ENCODE results near the gene GPR137.
A peak's percentile ranks its signal among the peaks of the same experiment; 100 is the strongest.

The GPR137 gene

GRCh38 chr11:64249563-64250414 is 35.9 kb upstream of the GPR137 start:
- TF ChIP-seq EP300 (IDR thresholded peaks at IDR 0.05; ENCODE audit: borderline replicate concordance) (no peak), NFIC (IDR thresholded peaks at IDR 0.05) (no peak), EGR1 (IDR thresholded peaks at IDR 0.05) (no peak), RAD21 (IDR thresholded peaks at IDR 0.05; ENCODE audit: low read depth) (no peak), CREB1 (IDR thresholded peaks at IDR 0.05; ENCODE audit: low read depth) (no peak), YY1 (IDR thresholded peaks at IDR 0.05; ENCODE audit: low read depth) (no peak), TEAD4 (IDR thresholded peaks at IDR 0.05) (no peak), ZBTB7A (IDR thresholded peaks at IDR 0.05; ENCODE audit: low read depth) (no peak), TCF12 (IDR thresholded peaks at IDR 0.05; ENCODE audit: low read depth) (no peak), USF1 (IDR thresholded peaks at IDR 0.05) (no peak), REST (IDR thresholded peaks at IDR 0.05; ENCODE audit: low read depth) (no peak)

GRCh38 chr11:64250415-64251015 is 35.1 kb upstream of the GPR137 start:
- TF ChIP-seq YY1 (IDR thresholded peaks at IDR 0.05; ENCODE audit: low read depth) (no peak), TCF12 (IDR thresholded peaks at IDR 0.05; ENCODE audit: low read depth) (no peak), NFIC (IDR thresholded peaks at IDR 0.05) (no peak), FOXM1 (IDR thresholded peaks at IDR 0.05; ENCODE audit: borderline replicate concordance, low read depth) (no peak), ZBTB7A (IDR thresholded peaks at IDR 0.05; ENCODE audit: low read depth) (no peak), CREB1 (IDR thresholded peaks at IDR 0.05; ENCODE audit: low read depth) (no peak), RAD21 (IDR thresholded peaks at IDR 0.05; ENCODE audit: low read depth) (no peak), MAX (IDR thresholded peaks at IDR 0.05) (no peak), EGR1 (IDR thresholded peaks at IDR 0.05) (no peak), REST (IDR thresholded peaks at IDR 0.05; ENCODE audit: low read depth) (no peak), TAF1 (IDR thresholded peaks at IDR 0.05; ENCODE audit: low read depth) (no peak), USF1 (IDR thresholded peaks at IDR 0.05) (no peak), CEBPB (IDR thresholded peaks at IDR 0.05) (no peak)

- TF ChIP-seq TAF1 (IDR thresholded peaks at IDR 0.05; ENCODE audit: low read depth) (peak; percentile 45; the same call in 1 of the 2 replicates), ZBTB7A (IDR thresholded peaks at IDR 0.05; ENCODE audit: low read depth) (peak; percentile 98), TCF12 (IDR thresholded peaks at IDR 0.05; ENCODE audit: low read depth) (no peak)
Observed at GRCh38 chr11:64251016-64251752, 34.5 kb upstream of the GPR137 start, which contains the start of gene PLCB3. PLCB3 (plus strand) TSS chr11:64251530; CDS start chr11:64251650, 120 bp downstream.

GRCh38 chr11:64251753-64252002 is 34.0 kb upstream of the GPR137 start:
- TF ChIP-seq EP300 (IDR thresholded peaks at IDR 0.05; ENCODE audit: borderline replicate concordance): no peak
- TF ChIP-seq ZBTB7A (IDR thresholded peaks at IDR 0.05; ENCODE audit: low read depth): no peak

GRCh38 chr11:64252003-64252872 is 33.4 kb upstream of the GPR137 start:
- peak; percentile 25; the same call in 1 of the 2 replicates for TF ChIP-seq MAX (IDR thresholded peaks at IDR 0.05)
- no peak for TF ChIP-seq YY1 (IDR thresholded peaks at IDR 0.05; ENCODE audit: low read depth)
- no peak for TF ChIP-seq TCF12 (IDR thresholded peaks at IDR 0.05; ENCODE audit: low read depth)
- no peak for TF ChIP-seq REST (IDR thresholded peaks at IDR 0.05; ENCODE audit: low read depth)
- no peak for TF ChIP-seq FOXM1 (IDR thresholded peaks at IDR 0.05; ENCODE audit: borderline replicate concordance, low read depth)
- TF ChIP-seq EP300 (IDR thresholded peaks at IDR 0.05; ENCODE audit: borderline replicate concordance): no peak
- no peak for TF ChIP-seq RAD21 (IDR thresholded peaks at IDR 0.05; ENCODE audit: low read depth)
- no peak for TF ChIP-seq CEBPB (IDR thresholded peaks at IDR 0.05)
- TF ChIP-seq TEAD4 (IDR thresholded peaks at IDR 0.05): no peak
- no peak for TF ChIP-seq CREB1 (IDR thresholded peaks at IDR 0.05; ENCODE audit: low read depth)
- peak; percentile 75 for TF ChIP-seq ZBTB7A (IDR thresholded peaks at IDR 0.05; ENCODE audit: low read depth)
- TF ChIP-seq TAF1 (IDR thresholded peaks at IDR 0.05; ENCODE audit: low read depth): no peak
